Cerebellar cortex (tissue), 1 donor: ENCODE results near the gene MALT1.
"Not testable (repeated sequence)": the region's sequence is repeated elsewhere in the genome, so short reads cannot be mapped to it uniquely, and the experiment has no call there.

ENCODE experiments used
- DNase-seq: peaks from one replicate; pipeline ENCODE4 v3.0.0-alpha.2; 2015; ENCODE audit warnings: low spot score

The MALT1 gene

DNA sequence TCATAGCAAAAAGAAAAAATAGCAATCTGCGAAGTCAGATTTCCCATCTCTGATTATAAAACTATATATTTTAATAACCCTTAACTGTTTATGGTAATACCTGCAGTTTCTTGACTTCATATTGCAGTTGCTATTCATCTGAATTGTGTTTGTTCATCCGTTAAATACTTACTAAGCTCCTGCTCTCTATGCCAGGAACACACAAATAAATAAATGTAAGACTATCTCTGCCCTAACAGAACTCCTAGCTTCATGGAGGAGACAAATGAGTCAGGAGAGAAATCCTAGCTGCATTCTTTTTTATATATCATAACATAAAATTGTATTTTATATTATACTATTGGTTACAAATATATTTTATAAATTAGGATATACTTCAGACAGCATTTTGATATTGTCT lies 61.2 kb downstream of the MALT1 start:
- DNase-seq = no peak

- DNase-seq = no peak
These were observed 62.6 kb downstream of the MALT1 start for GRCh38 chr18:58733866-58734265.

- no peak for DNase-seq
These were observed 67.1 kb downstream of the MALT1 start for GRCh38 chr18:58738322-58738721.

- no peak for DNase-seq
These were observed 74.6 kb downstream of the MALT1 start for GRCh38 chr18:58745914-58746313.

- DNase-seq = no peak
These were observed 77.8 kb downstream of the MALT1 start for GRCh38 chr18:58748899-58749595.

DNA sequence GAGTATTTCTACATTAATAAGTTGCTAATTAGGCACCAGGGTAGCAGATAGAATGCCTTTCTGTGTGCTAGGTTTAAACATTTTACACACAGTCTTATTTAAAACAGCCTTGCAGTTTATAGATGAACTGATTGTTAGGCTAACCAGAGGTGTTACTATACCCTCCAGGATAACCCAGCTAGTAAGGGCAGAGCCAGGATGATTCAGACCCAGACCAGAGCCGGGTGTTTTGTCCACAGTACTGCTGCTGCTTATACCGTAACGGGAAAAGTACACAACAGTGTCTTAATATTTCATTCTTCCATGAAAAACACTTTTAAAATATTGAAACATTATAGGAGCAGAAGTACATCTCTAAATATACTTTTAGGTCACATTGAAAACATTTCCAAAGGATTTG lies 82.7 kb downstream of the MALT1 start:
- DNase-seq = no peak

GRCh38 chr18:58754544-58755068 lies 83.3 kb downstream of the MALT1 start:
- DNase-seq = peak; percentile 4

DNA sequence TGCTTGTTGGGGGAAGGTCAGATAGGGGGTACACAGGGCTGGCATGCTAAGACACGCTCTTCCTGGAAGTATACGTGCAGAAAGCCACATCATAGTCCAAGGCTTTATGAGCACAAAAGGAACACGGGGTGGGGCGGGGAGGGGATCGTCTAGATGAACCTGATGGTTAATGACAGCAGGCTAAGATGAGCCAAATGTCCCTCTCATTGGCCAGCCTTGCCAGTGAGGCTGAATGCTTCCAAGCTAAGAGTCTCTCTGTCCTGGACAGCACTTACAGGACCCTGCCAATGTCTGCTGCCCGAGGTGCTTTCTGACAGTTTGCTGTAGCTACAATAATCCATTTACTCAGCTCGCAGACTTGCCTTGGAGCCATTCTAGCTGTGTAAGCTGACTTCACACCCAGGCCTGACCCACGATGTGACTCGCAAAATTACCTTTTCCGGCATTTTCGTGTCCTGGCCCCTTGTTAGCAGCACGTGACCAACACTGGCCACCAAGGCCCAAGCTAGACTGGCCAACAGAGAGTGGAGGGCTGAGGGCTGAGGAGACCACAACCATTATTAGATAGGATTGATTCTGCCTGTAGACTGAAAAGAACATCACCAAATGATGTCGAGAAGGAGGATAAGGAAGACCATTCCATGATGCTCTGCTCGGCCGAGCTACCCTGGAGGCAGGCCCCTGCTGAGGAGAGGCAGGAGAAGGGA lies 84.2 kb downstream of the MALT1 start:
- DNase-seq = peak; percentile 37

- no peak for DNase-seq
These were observed 84.9 kb downstream of the MALT1 start for GRCh38 chr18:58756148-58756547.

DNA sequence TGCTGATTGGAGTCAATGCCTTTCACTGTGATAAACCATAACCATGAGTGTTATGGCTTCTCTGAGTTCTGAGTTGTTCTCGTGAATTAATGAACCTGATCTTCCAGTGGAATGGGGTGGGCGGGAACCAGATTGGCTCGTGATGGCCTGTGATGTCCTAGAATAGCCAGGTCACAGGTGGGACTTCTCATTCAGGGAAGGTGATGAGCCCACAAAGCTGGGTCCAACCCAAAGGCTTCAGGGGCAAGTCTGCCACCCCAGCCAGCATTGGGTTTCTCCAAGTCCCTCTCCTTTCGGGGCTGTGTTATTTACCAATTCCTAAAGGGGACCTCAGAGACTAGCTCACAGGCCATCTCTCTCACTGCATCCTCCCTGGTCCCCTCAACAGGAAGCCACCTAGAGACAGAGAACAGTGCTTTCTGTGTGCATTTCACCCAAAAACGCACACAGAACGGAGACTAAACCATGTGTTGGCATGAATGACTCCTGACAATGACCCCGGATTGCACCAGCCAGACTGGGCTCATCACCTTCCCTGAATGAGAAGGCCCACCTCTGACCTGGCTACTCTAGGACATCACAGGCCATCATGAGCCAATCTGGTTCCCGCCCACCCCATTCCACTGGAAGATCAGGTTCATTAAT lies 85.5 kb downstream of the MALT1 start:
- no peak for DNase-seq

GRCh38 chr18:58757351-58757750 lies 86.1 kb downstream of the MALT1 start:
- DNase-seq = not testable (repeated sequence)

DNA sequence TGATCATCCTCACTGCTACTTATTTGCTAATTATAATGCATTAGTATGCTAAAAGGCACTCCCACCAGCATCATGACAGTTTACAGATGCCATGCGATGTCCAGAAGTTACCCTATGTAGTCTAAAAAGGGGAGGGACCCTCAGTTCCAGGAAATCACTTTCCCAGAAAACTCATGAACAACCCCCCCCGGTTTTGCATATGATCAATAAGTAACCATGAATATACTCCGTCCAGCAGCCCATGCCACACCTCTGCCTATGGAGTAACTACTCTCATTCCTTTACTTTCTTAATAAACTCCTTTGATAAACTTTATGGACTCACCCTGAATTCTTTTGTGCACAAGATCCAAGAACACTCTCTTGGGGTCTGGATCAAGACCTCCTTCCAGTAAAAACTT lies 86.8 kb downstream of the MALT1 start:
- no peak for DNase-seq

- no peak for DNase-seq
These were observed 87.3 kb downstream of the MALT1 start for GRCh38 chr18:58758606-58759005.

DNA sequence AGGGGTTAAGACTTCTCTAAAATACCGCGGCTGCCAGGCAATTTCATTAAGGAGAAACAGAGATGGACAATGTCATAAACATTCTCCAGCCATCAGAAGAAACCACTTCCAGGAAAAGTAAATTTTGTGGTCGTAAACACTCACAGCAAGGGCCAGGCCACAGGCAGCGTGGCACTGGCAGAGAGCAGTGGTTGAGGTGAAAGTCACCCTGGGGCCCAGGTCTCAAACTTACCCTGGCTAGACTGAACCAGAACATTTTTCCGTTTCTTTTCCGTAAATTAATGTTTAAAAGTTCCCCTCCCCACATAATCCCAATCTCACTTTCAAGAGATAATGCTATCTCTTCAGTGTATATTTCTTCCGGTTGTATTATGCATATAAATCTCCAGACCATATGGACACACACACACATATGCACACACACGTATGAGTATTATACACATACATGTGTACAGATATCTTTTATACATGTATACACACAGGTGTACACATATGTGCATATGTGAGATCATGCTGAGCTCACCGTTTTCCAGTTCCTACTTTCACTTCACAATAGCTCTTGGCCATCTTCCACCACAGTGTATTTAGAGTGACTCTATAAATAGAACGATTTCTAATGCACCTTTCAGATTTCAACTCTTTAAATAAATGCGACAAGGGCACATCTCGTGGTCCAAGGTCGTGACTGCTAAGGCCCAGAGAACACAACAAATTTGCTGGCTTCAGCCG lies 90.1 kb downstream of the MALT1 start:
- DNase-seq = no peak

- no peak for DNase-seq
These were observed 90.9 kb downstream of the MALT1 start for GRCh38 chr18:58761970-58762780.

DNA sequence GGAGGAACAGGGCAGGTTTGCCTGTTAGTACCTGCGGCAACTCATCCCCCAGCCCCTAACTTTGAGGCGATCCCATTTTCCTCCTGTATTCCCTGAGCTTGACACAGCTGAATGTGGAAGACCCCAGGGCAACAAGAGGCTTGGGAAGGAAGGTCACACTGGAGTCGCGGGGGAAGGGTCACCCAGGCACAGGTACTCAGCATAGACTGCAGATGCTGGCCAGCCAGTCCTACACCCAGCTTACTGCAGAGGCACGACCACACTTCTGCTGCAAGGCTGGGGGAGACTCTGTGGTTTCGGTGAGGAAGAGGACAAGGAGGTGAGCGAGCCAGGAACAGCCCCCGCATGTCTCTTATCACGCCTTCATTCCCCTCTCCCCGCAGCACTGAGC lies 91.5 kb downstream of the MALT1 start:
- DNase-seq = no peak

DNA sequence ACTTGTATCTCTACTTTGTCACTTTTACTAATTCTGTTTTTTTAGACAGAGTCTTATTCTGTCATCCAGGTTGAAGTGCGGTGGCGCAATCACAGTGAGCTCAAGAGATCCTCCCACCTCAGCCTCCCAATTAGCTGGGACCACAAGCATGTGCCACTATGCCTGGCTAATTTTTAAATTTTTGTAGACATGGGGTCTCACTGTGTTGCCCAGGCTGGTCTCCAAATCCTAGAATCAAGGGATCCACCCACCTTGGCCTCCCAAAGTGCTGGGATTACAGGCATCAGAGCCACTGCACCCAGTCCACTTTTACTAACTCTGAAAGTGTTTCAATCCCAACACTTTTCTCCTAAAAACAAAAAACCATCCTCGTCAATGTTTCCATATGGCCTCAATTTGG lies 94.9 kb downstream of the MALT1 start:
- no peak for DNase-seq

- DNase-seq = no peak
These were observed 95.7 kb downstream of the MALT1 start for GRCh38 chr18:58766946-58767345.

- peak; percentile 70 for DNase-seq
These were observed 97.2 kb downstream of the MALT1 start for GRCh38 chr18:58768293-58768974.

- no peak for DNase-seq
These were observed 98.1 kb downstream of the MALT1 start for GRCh38 chr18:58769321-58769720.

GRCh38 chr18:58770601-58771000 lies 99.3 kb downstream of the MALT1 start:
- no peak for DNase-seq
